WTC11 (cell line): ENCODE results near the gene C2orf80. TPM values are rescaled to one million over a fixed set of nuclear protein-coding genes. Genes with fewer than 3 reads are reported as not detected.

Experiments
- ATAC-seq: fragments of 200-7000 bp; cut with Tn5 transposase; 2 replicates; pipeline ENCODE4 v1.10.0; 2021; ENCODE audit warnings: mild to moderate bottlenecking, moderate library complexity
- CTCF ChIA-PET: fragments of 300-600 bp; sonication (Branson Sonifier 250); formaldehyde crosslinking; loops from one replicate; lab custom pipeline; 2021; ENCODE audit warnings: antibody characterized with exemption; lab: Charles Lee
- POLR2A ChIA-PET: fragments of 350-600 bp; sonication (Branson Sonifier 250); formaldehyde crosslinking; loops from one replicate; lab custom pipeline; 2021; ENCODE audit warnings: antibody characterized with exemption; lab: Charles Lee
- DNase-seq: peaks from one replicate; pipeline ENCODE4 v3.0.0; 2021; ENCODE audit warnings: low spot score
- H3K27ac Mint-ChIP-seq: 2 replicates; pipeline ENCODE4 v1.8.0; 2021; ENCODE audit warnings: mixed read lengths
- H3K27me3 Mint-ChIP-seq: 2 replicates; pipeline ENCODE4 v1.8.0; 2021; ENCODE audit warnings: low read depth, mild to moderate bottlenecking, moderate library complexity, mixed read lengths
- H3K36me3 Mint-ChIP-seq: 2 replicates; pipeline ENCODE4 v1.8.0; 2021; ENCODE audit warnings: mixed read lengths
- H3K4me1 Mint-ChIP-seq: 2 replicates; pipeline ENCODE4 v1.8.0; 2022; ENCODE audit warnings: mixed read lengths
- H3K4me3 Mint-ChIP-seq: 2 replicates; pipeline ENCODE4 v1.8.0; 2021; ENCODE audit warnings: mild to moderate bottlenecking, moderate library complexity, mixed read lengths
- H3K9me3 Mint-ChIP-seq: 2 replicates; pipeline ENCODE4 v1.8.0; 2021; ENCODE audit warnings: mixed read lengths
- ATF3 ChIP-seq: sonication (generic); formaldehyde crosslinking; conservative IDR thresholded peaks from 2 replicates; pipeline ENCODE4 v1.8.1; 2022; ENCODE audit warnings: mild to moderate bottlenecking, missing genetic modification reagents
- CBFB ChIP-seq: sonication (generic); formaldehyde crosslinking; IDR thresholded peaks from 2 replicates; pipeline ENCODE4 v1.8.1; 2022; ENCODE audit warnings: mild to moderate bottlenecking, low read depth, missing genetic modification reagents
- CREM ChIP-seq: sonication (generic); formaldehyde crosslinking; IDR thresholded peaks from 2 replicates; pipeline ENCODE4 v1.8.1; 2022; ENCODE audit warnings: mild to moderate bottlenecking, missing genetic modification reagents, moderate library complexity
- CTCF ChIP-seq: fragments of 200-600 bp; IDR thresholded peaks from 2 replicates; pipeline ENCODE4 v1.8.0; 2022; ENCODE audit warnings: antibody characterized with exemption
- GABPB1 ChIP-seq: sonication (generic); formaldehyde crosslinking; IDR thresholded peaks from 2 replicates; pipeline ENCODE4 v1.8.1; 2023; ENCODE audit warnings: mild to moderate bottlenecking, missing genetic modification reagents
- HMGXB4 ChIP-seq: sonication (generic); formaldehyde crosslinking; IDR thresholded peaks from 2 replicates; pipeline ENCODE4 v1.8.1; 2023; ENCODE audit warnings: mild to moderate bottlenecking, moderate library complexity, missing genetic modification reagents
- JAZF1 ChIP-seq: fragments of 250-450 bp; sonication (Bioruptor Pico); IDR thresholded peaks from 2 replicates; pipeline ENCODE4 v1.9.0; 2021; ENCODE audit warnings: moderate library complexity, mild to moderate bottlenecking, inconsistent platforms
- JUN ChIP-seq: sonication (generic); formaldehyde crosslinking; IDR thresholded peaks from 2 replicates; pipeline ENCODE4 v1.8.0; 2023; ENCODE audit warnings: mild to moderate bottlenecking, missing genetic modification reagents
- KAT7 ChIP-seq: sonication (generic); formaldehyde crosslinking; IDR thresholded peaks from 2 replicates; pipeline ENCODE4 v1.8.1; 2023; ENCODE audit warnings: missing genetic modification reagents, mild to moderate bottlenecking, borderline replicate concordance
- NR3C1 ChIP-seq: sonication (generic); formaldehyde crosslinking; conservative IDR thresholded peaks from 2 replicates; pipeline ENCODE4 v1.8.1; 2023; ENCODE audit warnings: low read depth, mild to moderate bottlenecking, missing genetic modification reagents
- PRRX2 ChIP-seq: fragments of 250-450 bp; sonication (Bioruptor Pico); IDR thresholded peaks from 2 replicates; pipeline ENCODE4 v1.8.0; 2021; ENCODE audit warnings: mild to moderate bottlenecking
- RELA ChIP-seq: sonication (generic); formaldehyde crosslinking; IDR thresholded peaks from 2 replicates; pipeline ENCODE4 v1.8.1; 2022; ENCODE audit warnings: missing genetic modification reagents, mild to moderate bottlenecking, borderline replicate concordance
- SOX15 ChIP-seq: fragments of 250-450 bp; sonication (Bioruptor Pico); IDR thresholded peaks from 2 replicates; pipeline ENCODE4 v1.9.0; 2021; ENCODE audit warnings: mild to moderate bottlenecking
- TCF7 ChIP-seq: sonication (generic); formaldehyde crosslinking; IDR thresholded peaks from 2 replicates; pipeline ENCODE4 v1.8.0; 2022; ENCODE audit warnings: mild to moderate bottlenecking, low read depth, missing genetic modification reagents, moderate library complexity
- TEAD1 ChIP-seq: sonication (generic); formaldehyde crosslinking; IDR thresholded peaks from 2 replicates; pipeline ENCODE4 v1.8.0; 2022; ENCODE audit warnings: mild to moderate bottlenecking, missing genetic modification reagents
- USF1 ChIP-seq: sonication (generic); formaldehyde crosslinking; IDR thresholded peaks from 2 replicates; pipeline ENCODE4 v1.8.0; 2022; ENCODE audit warnings: mild to moderate bottlenecking, missing genetic modification reagents
- ZNF121 ChIP-seq: sonication (generic); formaldehyde crosslinking; IDR thresholded peaks from 2 replicates; pipeline ENCODE4 v1.8.0; 2023; ENCODE audit warnings: missing genetic modification reagents
- ZNF263 ChIP-seq: sonication (generic); formaldehyde crosslinking; IDR thresholded peaks from 2 replicates; pipeline ENCODE4 v1.8.1; 2022; ENCODE audit warnings: low read depth, mild to moderate bottlenecking, moderate library complexity, missing genetic modification reagents
- ZNF317 ChIP-seq: sonication (generic); formaldehyde crosslinking; IDR thresholded peaks from 2 replicates; pipeline ENCODE4 v1.8.1; 2023; ENCODE audit warnings: low read depth, mild to moderate bottlenecking, moderate library complexity, missing genetic modification reagents, borderline replicate concordance
- ZNF512 ChIP-seq: sonication (generic); formaldehyde crosslinking; IDR thresholded peaks from 2 replicates; pipeline ENCODE4 v1.8.1; 2022; ENCODE audit warnings: missing genetic modification reagents, borderline replicate concordance
- ZNF532 ChIP-seq: fragments of 250-450 bp; sonication (Bioruptor Pico); IDR thresholded peaks from 2 replicates; pipeline ENCODE4 v1.9.0; 2021; ENCODE audit warnings: mild to moderate bottlenecking, borderline replicate concordance
- ZSCAN18 ChIP-seq: fragments of 250-450 bp; sonication (Bioruptor Pico); IDR thresholded peaks from 2 replicates; pipeline ENCODE4 v2.1.2; 2022; ENCODE audit warnings: mild to moderate bottlenecking, moderate library complexity
- total RNA-seq: library from RNA; stranded (reverse); gene quantifications from 3 replicates; pipeline ENCODE4 v1.2.3, GENCODE V29; 2021

Gene C2orf80
- total RNA-seq, 1 experiment from 2014 or later: 0.87 TPM

GRCh38 chr2:208207769-208208168 is 17.9 kb upstream of the C2orf80 start (continued):
- TF ChIP-seq ZSCAN18 (CRISPR knock-in tag): no peak
- TF ChIP-seq PRRX2 (CRISPR knock-in tag): no peak
- no peak for TF ChIP-seq CTCF
- TF ChIP-seq TCF7 (CRISPR knock-in tag): no peak
- TF ChIP-seq ZNF317 (CRISPR knock-in tag): no peak
- TF ChIP-seq JUN (CRISPR knock-in tag): no peak
- no peak for TF ChIP-seq JAZF1 (CRISPR knock-in tag)
- TF ChIP-seq, all 79 proteins: peak for 0

GRCh38 chr2:208204166-208204565 is 14.3 kb upstream of the C2orf80 start:
- ChIA-PET CTCF (interaction anchor here (1.0 to 1.4 kb wide), 2 partner anchors 29 to 102 kb away, joined by 3 to 5 read pairs; no protein-coding TSS in a partner anchor), POLR2A (no interaction called here)
- H3K4me1 Mint-ChIP-seq: 0 out of 2 replicates have a peak, but pooled peaks cover 4% of the 10 kb centered on the region
- no peak overlapping the region for H3K27ac Mint-ChIP-seq
- H3K27me3 Mint-ChIP-seq: no peaks in the 10 kb centered on the region
- no peak for DNase-seq
- no peak for ATAC-seq
- H3K4me3 Mint-ChIP-seq: no peak overlapping the region
- no peaks in the 10 kb centered on the region for H3K9me3 Mint-ChIP-seq
- H3K36me3 Mint-ChIP-seq: no peaks in the 10 kb centered on the region
- TF ChIP-seq SOX15 (CRISPR knock-in tag) (no peak), KAT7 (CRISPR knock-in tag) (no peak), USF1 (CRISPR knock-in tag) (no peak), ATF3 (CRISPR knock-in tag) (no peak), ZNF263 (CRISPR knock-in tag) (no peak), NR3C1 (no peak), ZNF121 (no peak), CBFB (CRISPR knock-in tag) (no peak), ZSCAN18 (CRISPR knock-in tag) (no peak), GABPB1 (CRISPR knock-in tag) (no peak), HMGXB4 (CRISPR knock-in tag) (no peak), TEAD1 (CRISPR knock-in tag) (no peak), CREM (CRISPR knock-in tag) (no peak), ZNF532 (CRISPR knock-in tag) (no peak), ZNF512 (no peak), RELA (no peak)
